Smooth muscle cell (in vitro differentiated cells): ENCODE measurements around the gene PTH. TPM values are rescaled to one million over a fixed set of nuclear protein-coding genes. Genes with fewer than 3 reads are reported as not detected.

ENCODE experiments used
- DNase-seq: peaks from one replicate; lab custom pipeline; 2025; ENCODE audit not compliant: unreplicated experiment; lab: John Stamatoyannopoulos, UW
- H2AFZ ChIP-seq: fragments of 200-600 bp; sonication (generic); 2 replicates; pipeline ENCODE4 v1.6.0; 2016; ENCODE audit warnings: antibody characterized with exemption, low read depth, mild to moderate bottlenecking
- H3F3A ChIP-seq: fragments of 200-600 bp; sonication (generic); 2 replicates; pipeline ENCODE4 v1.6.0; 2017; ENCODE audit warnings: antibody characterized with exemption, low read depth
- H3K27ac ChIP-seq: fragments of 200-600 bp; sonication (generic); 2 replicates; pipeline ENCODE4 v1.5.1; 2016; ENCODE audit warnings: low read depth, mild to moderate bottlenecking
- H3K27me3 ChIP-seq: fragments of 200-600 bp; sonication (generic); 2 replicates; pipeline ENCODE4 v1.6.1; 2016; ENCODE audit warnings: low read depth, mild to moderate bottlenecking
- H3K36me3 ChIP-seq: fragments of 200-600 bp; sonication (generic); 2 replicates; pipeline ENCODE4 v1.5.1; 2016; ENCODE audit warnings: low read depth
- H3K4me1 ChIP-seq: fragments of 200-600 bp; sonication (generic); 2 replicates; pipeline ENCODE4 v1.5.1; 2016; ENCODE audit warnings: low read depth
- H3K4me2 ChIP-seq: fragments of 200-600 bp; sonication (generic); 2 replicates; pipeline ENCODE4 v1.6.0; 2016; ENCODE audit warnings: mild to moderate bottlenecking
- H3K4me3 ChIP-seq: fragments of 200-600 bp; sonication (generic); 2 replicates; pipeline ENCODE4 v1.5.1; 2016; ENCODE audit warnings: mild to moderate bottlenecking
- H3K79me2 ChIP-seq: fragments of 200-600 bp; sonication (generic); 2 replicates; pipeline ENCODE4 v1.6.0; 2016; ENCODE audit warnings: low read depth, mild to moderate bottlenecking
- H3K9ac ChIP-seq: fragments of 200-600 bp; sonication (generic); 2 replicates; pipeline ENCODE4 v1.6.0; 2016; ENCODE audit warnings: low read depth
- H3K9me3 ChIP-seq: fragments of 200-600 bp; sonication (generic); replicated peaks from 2 replicates; pipeline ENCODE4 v1.5.1; 2016; ENCODE audit warnings: low read depth
- H4K20me1 ChIP-seq: fragments of 200-600 bp; sonication (generic); 2 replicates; pipeline ENCODE4 v1.6.0; 2016; ENCODE audit warnings: low read depth
- WGBS: methylation state at CpG from one replicate; pipeline ENCODE4 v1.1.7; 2016; ENCODE audit warnings: low lambda C conversion rate; 5-methylcytosine and 5-hydroxymethylcytosine counted together
- polyA plus RNA-seq: library from polyadenylated mRNA; unstranded; fragments of >200 nt; fragmentation: Nextera tagmentation; extraction: Ambion mirVana; gene quantifications from 2 replicates; pipeline ENCODE4 v1.2.1, GENCODE V29; 2016
- total RNA-seq: library from RNA; depleted of rRNA; stranded (reverse); fragments of >200 nt; gene quantifications from 2 replicates; pipeline ENCODE4 v1.2.3, GENCODE V29; 2014
- TF ChIP-seq, protein P1 (sequence below): fragments of 200-600 bp; sonication (generic); IDR thresholded peaks from 2 replicates; pipeline ENCODE4 v1.5.1; 2017; ENCODE audit warnings: borderline replicate concordance, mild to moderate bottlenecking, antibody characterized with exemption; ENCODE audit not compliant: insufficient read depth, poor library complexity, severe bottlenecking

Gene PTH
- total RNA-seq (not detected in 2 replicates), polyA plus RNA-seq (not detected in 2 replicates)

DNA sequence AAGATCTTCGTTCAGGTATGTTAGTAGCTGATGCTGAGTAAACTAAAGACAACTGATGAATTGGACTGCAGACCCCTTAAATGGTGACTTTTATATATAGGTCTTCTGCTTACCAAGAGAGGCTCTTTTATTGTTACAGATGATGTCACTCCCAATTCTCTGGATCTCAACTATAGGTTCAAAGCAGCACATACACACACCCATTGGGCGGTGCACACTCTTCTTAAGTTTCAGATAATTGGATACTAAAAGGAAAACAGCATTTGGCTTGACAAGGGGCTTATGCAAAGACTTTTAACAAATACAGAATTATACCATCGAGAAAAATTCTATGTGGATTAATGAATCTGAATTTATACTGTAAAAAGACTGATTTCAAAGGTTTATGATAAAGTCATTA, at the start of gene PTH:
Gene PTH, minus strand, starts transcription at position 69 of the 400 bp plus-strand sequence. CDS start 3,142 bp downstream, outside the sequence.
- TF ChIP-seq, protein P1, sequence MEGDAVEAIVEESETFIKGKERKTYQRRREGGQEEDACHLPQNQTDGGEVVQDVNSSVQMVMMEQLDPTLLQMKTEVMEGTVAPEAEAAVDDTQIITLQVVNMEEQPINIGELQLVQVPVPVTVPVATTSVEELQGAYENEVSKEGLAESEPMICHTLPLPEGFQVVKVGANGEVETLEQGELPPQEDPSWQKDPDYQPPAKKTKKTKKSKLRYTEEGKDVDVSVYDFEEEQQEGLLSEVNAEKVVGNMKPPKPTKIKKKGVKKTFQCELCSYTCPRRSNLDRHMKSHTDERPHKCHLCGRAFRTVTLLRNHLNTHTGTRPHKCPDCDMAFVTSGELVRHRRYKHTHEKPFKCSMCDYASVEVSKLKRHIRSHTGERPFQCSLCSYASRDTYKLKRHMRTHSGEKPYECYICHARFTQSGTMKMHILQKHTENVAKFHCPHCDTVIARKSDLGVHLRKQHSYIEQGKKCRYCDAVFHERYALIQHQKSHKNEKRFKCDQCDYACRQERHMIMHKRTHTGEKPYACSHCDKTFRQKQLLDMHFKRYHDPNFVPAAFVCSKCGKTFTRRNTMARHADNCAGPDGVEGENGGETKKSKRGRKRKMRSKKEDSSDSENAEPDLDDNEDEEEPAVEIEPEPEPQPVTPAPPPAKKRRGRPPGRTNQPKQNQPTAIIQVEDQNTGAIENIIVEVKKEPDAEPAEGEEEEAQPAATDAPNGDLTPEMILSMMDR, result no peak
- WGBS, result 92% methylated on average over 3 of the region's 3 CpGs

DNA sequence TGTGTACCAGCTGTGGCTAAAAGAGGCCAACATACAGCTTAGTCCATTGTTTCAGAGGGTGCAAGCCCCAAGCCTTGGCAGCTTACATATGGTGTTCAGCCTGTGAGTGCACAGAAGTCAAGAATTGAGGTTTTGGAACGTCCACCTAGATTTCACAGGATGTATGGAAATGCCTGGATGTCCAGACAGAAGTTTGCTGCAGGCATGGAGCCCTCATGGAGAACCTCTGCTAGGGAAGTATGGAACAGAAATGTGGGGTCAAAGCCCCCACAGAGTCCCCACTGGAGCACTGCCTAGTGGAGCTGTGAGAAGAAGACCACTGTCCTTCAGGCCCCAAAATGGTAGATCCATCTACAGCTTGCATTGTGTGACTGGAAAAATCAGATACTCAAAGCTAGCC, 42.2 kb upstream of the PTH start:
- no peaks in the 10 kb centered on the region for H3K27me3 ChIP-seq
- no peaks in the 10 kb centered on the region for H4K20me1 ChIP-seq
- peaks cover 14% of the 10 kb centered on the region for H3K9me3 ChIP-seq
- H3K79me2 ChIP-seq, result no peaks in the 10 kb centered on the region
- no peak overlapping the region for H3K27ac ChIP-seq
- WGBS, result 47% methylated on average over 1 of the region's 1 CpG
- DNase-seq, result no peak
- H3K4me3 ChIP-seq, result no peak overlapping the region
- H3K4me2 ChIP-seq, result no peak overlapping the region
- H3K4me1 ChIP-seq, result no peaks in the 10 kb centered on the region
- TF ChIP-seq, protein P1, result no peak
- no peak overlapping the region for H2AFZ ChIP-seq
- no peaks in the 10 kb centered on the region for H3F3A ChIP-seq
- no peaks in the 10 kb centered on the region for H3K36me3 ChIP-seq
- H3K9ac ChIP-seq, result no peak overlapping the region

More for the DNA sequence above, at the start of gene PTH:
- Histone ChIP-seq H3K79me2 (no peaks in the 10 kb centered on the region), H3K4me2 (no peak within 1 kb of the TSS), H4K20me1 (no peaks in the 10 kb centered on the region), H3K27ac (no peak within 1 kb of the TSS), H3K9me3 (no peaks in the 10 kb centered on the region), H2AFZ (no peak within 1 kb of the TSS), H3K9ac (no peak within 1 kb of the TSS), H3F3A (no peaks in the 10 kb centered on the region), H3K27me3 (no peaks in the 10 kb centered on the region), H3K4me1 (no peaks in the 10 kb centered on the region), H3K36me3 (no peaks in the 10 kb centered on the region), H3K4me3 (no peak within 1 kb of the TSS)
- DNase-seq, result no peak

DNA sequence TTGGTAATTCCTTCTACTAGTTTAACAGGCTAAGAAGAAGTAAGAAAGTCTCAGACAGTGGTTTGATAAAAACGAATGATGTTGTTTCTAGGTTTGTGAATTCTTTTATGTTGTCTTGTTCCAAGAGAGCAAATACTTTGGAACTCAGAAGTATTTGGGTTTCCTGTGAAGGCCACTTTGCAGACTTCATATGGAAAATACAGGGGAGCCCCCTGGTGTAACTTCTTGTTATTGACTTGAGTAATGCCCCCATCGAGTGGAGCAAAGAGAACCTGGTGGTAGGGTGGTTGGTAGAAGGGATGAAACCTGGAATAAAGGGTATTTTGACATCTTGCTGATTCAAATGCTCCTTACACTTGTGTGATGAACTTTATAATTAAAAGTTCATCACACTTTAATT, 40.0 kb upstream of the PTH start:
- TF ChIP-seq, protein P1, result no peak
- Histone ChIP-seq H3F3A (no peaks in the 10 kb centered on the region), H4K20me1 (no peaks in the 10 kb centered on the region), H3K27ac (no peak overlapping the region), H3K4me2 (no peak overlapping the region), H3K9me3 (peaks cover 14% of the 10 kb centered on the region), H3K4me3 (no peak overlapping the region), H3K79me2 (no peaks in the 10 kb centered on the region), H3K27me3 (no peaks in the 10 kb centered on the region), H2AFZ (no peak overlapping the region), H3K9ac (no peak overlapping the region), H3K36me3 (no peaks in the 10 kb centered on the region), H3K4me1 (no peaks in the 10 kb centered on the region)
- no peak for DNase-seq
- WGBS, result 53% methylated on average over 2 of the region's 2 CpGs

DNA sequence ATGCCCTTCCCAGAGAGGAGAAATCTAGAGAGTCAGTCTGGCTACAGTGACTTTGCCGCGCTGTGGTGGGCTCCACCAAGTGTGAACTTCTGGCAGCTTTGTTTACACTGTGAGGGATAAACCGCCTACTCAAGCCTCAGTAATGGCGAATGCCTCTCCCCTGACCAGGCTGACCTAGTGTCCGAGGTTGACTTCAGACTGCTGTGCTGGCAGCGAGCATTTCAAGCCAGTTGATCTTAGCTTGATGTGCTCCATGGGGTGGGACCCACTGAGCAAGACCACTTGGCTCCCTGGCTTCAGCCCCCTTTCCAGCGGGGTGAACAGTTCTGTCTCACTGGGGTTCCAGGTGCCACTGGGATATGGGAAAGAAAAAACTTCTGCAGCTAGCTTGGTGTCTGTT, 38.6 kb upstream of the PTH start:
- H3K36me3 ChIP-seq, result no peaks in the 10 kb centered on the region
- no peak overlapping the region for H3K4me2 ChIP-seq
- H4K20me1 ChIP-seq, result no peaks in the 10 kb centered on the region
- DNase-seq, result no peak
- H3K4me1 ChIP-seq, result no peaks in the 10 kb centered on the region
- no peak overlapping the region for H3K9ac ChIP-seq
- H3K27ac ChIP-seq, result no peak overlapping the region
- H2AFZ ChIP-seq, result no peak overlapping the region
- H3K79me2 ChIP-seq, result no peaks in the 10 kb centered on the region
- no peaks in the 10 kb centered on the region for H3K27me3 ChIP-seq
- no peak overlapping the region for H3K4me3 ChIP-seq
- peaks cover 14% of the 10 kb centered on the region for H3K9me3 ChIP-seq
- TF ChIP-seq, protein P1, result no peak
- WGBS, result 67% methylated on average over 7 of the region's 7 CpGs
- no peaks in the 10 kb centered on the region for H3F3A ChIP-seq
